ENCODE data around the gene MAD1L1.
A peak's percentile ranks its signal among the peaks of the same experiment; 100 is the strongest.

The MAD1L1 gene

DNA sequence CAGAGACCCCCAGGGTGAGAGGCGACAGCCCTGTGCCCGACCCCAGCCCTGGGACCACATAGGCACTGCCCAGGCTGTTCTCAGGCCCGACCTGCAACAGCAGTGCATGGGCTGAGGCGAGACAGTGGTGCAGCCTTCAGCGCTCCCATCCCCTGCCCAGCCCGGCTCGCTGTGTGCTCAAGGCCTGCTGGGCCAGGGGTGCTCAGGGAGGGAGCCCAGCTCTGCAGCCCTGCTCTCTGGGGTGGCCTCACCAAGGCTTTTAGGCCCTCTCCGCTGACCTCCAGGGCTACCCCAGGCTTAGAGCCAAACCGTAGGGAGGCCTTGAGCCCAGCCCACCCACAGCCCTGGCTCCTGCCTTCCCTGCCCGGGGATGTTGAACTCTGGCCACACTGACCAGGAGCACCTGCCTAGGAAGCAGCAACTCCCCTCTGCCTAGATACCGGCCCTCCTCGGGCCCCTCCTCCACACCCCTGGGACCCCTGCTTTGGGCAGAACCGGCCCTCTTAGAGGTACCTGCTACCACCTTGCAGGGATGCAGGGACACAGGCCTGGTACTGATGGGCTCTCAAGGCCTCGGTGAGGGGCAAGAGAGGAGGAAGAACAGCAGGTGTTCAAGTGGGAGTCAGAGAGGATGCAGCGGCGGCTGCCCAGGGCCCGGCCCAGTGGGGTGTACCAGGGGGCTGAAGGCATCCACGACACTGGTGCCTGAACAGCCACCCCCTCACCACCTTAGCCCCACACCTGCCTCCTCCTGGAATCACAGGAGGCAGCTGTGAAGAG is 331.1 kb downstream of the MAD1L1 start:
- TF ChIP-seq, protein P1, sequence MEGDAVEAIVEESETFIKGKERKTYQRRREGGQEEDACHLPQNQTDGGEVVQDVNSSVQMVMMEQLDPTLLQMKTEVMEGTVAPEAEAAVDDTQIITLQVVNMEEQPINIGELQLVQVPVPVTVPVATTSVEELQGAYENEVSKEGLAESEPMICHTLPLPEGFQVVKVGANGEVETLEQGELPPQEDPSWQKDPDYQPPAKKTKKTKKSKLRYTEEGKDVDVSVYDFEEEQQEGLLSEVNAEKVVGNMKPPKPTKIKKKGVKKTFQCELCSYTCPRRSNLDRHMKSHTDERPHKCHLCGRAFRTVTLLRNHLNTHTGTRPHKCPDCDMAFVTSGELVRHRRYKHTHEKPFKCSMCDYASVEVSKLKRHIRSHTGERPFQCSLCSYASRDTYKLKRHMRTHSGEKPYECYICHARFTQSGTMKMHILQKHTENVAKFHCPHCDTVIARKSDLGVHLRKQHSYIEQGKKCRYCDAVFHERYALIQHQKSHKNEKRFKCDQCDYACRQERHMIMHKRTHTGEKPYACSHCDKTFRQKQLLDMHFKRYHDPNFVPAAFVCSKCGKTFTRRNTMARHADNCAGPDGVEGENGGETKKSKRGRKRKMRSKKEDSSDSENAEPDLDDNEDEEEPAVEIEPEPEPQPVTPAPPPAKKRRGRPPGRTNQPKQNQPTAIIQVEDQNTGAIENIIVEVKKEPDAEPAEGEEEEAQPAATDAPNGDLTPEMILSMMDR (IDR thresholded peaks at IDR 0.05; ENCODE audit: low read depth, low read length), result no peak
- no peak overlapping the region for H3K4me3 ChIP-seq (ENCODE audit: low read depth, low read length)
- DNase-seq (ENCODE audit: low read depth, low spot score), result no peak
- in situ Hi-C loops (cut with HindIII; ENCODE audit: low sequenced_read_pairs), result no loop called here

DNA sequence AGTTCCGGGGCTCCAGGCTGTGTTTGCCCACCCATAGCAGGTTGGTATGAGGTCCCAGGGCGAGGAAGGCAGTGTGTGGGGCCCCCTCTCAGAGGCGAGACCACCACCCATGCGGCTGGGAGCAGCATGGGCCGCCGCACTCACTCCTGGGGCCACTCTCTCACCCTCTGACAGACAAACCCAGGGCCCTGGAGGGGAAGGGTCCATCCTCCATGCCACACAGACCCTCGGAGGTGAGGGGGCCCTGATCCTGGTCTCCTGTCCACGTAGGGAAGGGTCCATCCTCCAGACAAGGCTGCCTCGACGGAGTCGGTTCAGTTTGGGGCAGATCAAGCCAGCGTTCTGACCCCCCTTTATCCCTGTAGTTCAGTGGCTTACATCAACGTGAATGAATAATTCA is 331.9 kb downstream of the MAD1L1 start:
- TF ChIP-seq, protein P1 (IDR thresholded peaks at IDR 0.05; ENCODE audit: low read depth, low read length), result no peak
- DNase-seq (ENCODE audit: low read depth, low spot score), result no peak
- in situ Hi-C loops (cut with HindIII; ENCODE audit: low sequenced_read_pairs), result no loop called here
- no peak overlapping the region for H3K4me3 ChIP-seq (ENCODE audit: low read depth, low read length)

GRCh38 chr7:1899951-1900762 is 332.6 kb downstream of the MAD1L1 start:
- DNase-seq (ENCODE audit: low read depth, low spot score), result no peak
- H3K4me3 ChIP-seq (ENCODE audit: low read depth, low read length), result no peak overlapping the region
- TF ChIP-seq, protein P1 (IDR thresholded peaks at IDR 0.05; ENCODE audit: low read depth, low read length), result no peak
- in situ Hi-C loops (cut with HindIII; ENCODE audit: low sequenced_read_pairs), result no loop called here

DNA sequence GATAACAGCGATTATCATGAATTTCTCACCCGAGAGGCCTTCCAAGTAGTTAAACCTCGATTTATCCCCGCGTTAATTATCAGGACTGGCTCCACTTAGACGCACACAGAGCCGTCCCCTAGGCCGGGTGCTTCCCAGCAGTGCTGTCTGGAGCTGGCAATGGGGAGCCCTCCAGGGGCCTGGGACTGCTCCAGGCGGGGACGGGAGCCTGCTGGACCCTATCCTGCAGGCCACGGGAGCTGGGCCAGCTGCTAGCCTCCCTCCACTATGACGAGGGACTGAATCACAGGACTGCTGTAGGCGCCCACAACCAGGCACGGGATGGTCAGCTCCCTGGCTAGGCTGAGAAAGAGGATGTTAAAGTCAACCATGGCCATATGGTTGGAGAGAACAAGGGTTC is 333.5 kb downstream of the MAD1L1 start:
- H3K4me3 ChIP-seq (ENCODE audit: low read depth, low read length), result no peak overlapping the region
- in situ Hi-C loops (cut with HindIII; ENCODE audit: low sequenced_read_pairs), result no loop called here
- peak; percentile 88 for DNase-seq (ENCODE audit: low read depth, low spot score)
- TF ChIP-seq, protein P1 (IDR thresholded peaks at IDR 0.05; ENCODE audit: low read depth, low read length), result no peak

DNA sequence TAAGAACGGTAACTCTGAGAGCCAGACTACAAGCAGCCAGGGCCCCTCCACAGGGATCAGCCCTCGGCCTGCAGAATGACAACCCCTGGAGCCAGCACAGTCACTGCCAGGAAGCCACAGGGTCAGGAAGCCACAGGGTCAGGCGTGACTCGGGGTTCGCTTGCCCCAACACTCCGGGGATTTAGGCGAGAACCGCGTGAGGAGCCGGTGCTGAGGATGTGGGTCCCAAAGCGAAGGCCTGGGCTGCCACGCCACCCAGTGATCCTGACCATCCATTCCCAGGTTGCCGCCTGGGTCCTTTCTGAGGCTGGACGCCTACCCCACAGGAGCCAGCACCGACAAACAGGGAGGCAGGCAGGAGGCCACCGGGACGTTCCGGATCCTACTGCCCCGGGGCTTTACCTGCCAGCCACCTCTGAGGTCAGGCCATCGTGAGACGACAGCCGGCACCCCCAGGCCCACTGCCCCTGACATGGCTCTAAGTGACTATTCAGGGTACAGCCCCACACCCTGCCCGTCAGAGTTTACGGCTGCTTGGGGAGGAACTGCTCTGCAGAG is 334.0 kb downstream of the MAD1L1 start:
- TF ChIP-seq, protein P1 (IDR thresholded peaks at IDR 0.05; ENCODE audit: low read depth, low read length), result no peak
- in situ Hi-C loops (cut with HindIII; ENCODE audit: low sequenced_read_pairs), result no loop called here
- no peak for DNase-seq (ENCODE audit: low read depth, low spot score)
- H3K4me3 ChIP-seq (ENCODE audit: low read depth, low read length), result no peak overlapping the region

DNA sequence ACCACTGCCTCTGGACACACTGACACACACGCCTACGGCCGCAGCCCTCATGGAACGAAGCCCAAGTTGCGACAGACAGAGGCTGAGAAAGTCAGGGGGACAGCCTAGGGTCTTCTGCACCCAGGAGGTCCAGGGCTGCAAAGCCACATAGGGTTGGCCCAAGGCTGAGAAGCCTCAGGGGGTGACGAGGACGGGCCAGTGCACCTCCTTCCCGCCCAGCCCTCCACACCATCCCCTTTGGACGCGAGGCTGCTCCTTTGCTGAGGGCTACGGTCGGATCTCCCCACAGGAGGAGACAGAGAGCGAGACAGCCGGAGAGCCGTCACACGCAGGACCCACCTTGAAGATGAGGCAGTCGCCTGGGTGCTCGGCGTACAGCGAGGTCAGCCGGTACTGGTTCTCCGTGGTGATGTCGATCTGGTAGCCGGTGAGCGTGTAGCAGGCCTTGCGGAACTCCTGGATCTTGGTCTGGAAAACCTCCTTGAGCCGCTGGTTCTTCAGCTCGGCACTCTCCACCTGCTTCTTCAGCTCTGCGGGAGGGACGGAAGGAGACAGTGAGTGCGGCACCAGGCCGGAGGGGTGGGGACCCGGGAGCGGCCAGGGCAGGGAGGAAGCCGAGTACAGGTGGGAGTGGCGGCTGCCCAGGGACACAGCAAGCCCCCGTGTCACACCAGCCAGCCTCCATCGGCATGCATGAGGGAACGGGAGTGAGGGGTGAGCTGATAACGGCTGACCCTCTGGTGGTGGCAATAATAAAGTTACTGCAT is 334.7 kb downstream of the MAD1L1 start:
- H3K4me3 ChIP-seq (ENCODE audit: low read depth, low read length), result no peak overlapping the region
- in situ Hi-C loops (cut with HindIII; ENCODE audit: low sequenced_read_pairs), result no loop called here
- DNase-seq (ENCODE audit: low read depth, low spot score), result no peak
- TF ChIP-seq, protein P1 (IDR thresholded peaks at IDR 0.05; ENCODE audit: low read depth, low read length), result no peak
